ENCODE data around the gene RUNX2.

DNA sequence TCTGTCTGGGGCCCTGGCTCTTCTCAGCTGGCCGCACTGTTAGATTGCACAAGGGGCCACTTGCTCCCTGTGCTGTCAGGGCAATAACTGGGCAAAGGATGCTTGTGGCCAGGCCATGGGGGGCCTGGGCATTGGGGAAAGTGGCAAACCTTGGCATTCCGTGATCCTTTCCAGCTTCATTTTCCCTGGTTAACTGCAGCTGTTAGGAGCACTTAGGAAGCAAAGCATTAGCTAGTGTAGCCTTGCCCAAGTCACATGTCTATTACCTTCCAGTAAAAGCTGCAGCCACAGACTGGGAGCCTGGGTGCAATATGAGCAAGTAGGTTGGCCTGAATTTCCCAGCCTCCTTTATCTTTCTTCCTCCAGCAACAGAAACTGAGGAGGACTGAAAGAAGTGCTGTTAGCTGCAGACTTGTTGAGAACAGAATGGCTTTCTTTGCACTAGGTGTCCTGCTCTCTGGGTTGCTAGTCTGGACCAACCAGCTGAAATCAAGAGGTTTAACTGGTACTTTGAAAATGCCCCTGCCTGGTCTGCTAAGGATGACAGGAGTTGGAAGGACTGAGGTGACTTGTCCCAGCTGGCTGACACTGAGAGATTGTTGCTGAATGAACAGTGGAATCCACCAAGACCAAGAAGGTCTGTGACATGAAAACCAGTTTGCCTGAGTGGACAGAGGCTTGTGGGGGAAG lies 361.9 kb downstream of the RUNX2 start:
- no peak for TF ChIP-seq POLR2A (IDR thresholded peaks at IDR 0.05; ENCODE audit: low read depth, low read length)
- TF ChIP-seq TAF1 (IDR thresholded peaks at IDR 0.05; ENCODE audit: borderline replicate concordance, low read depth, low read length): no peak
- no peak for TF ChIP-seq POLR2AphosphoS5 (IDR thresholded peaks at IDR 0.05; ENCODE audit: low read depth, low read length)
